PC-3 (cell line): ENCODE data around the gene SLC35F5. TPM values are rescaled to one million over a fixed set of nuclear protein-coding genes. Genes with fewer than 3 reads are reported as not detected.

ENCODE experiments used
- ATAC-seq: fragments of 200-7000 bp; cut with Tn5 transposase; 2 replicates; pipeline ENCODE4 v1.9.1; 2020; ENCODE audit warnings: mild to moderate bottlenecking, moderate library complexity
- BruUV-seq: library from RNA; stranded (reverse); fragments of 400-500 nt; replicated peaks from 2 replicates; lab custom pipeline; 2021; lab: Mats Ljungman, UMichigan
- CTCF ChIA-PET: fragments of 300-600 bp; sonication (Branson Sonifier 250); formaldehyde crosslinking; loops from one replicate; lab custom pipeline; 2022; ENCODE audit warnings: antibody characterized with exemption; lab: Charles Lee
- POLR2A ChIA-PET: fragments of 300-600 bp; sonication (Branson Sonifier 250); formaldehyde crosslinking; loops from one replicate; lab custom pipeline; 2022; ENCODE audit warnings: antibody characterized with exemption; ENCODE audit not compliant: unreplicated experiment; lab: Charles Lee
- DNase-seq: peaks from one replicate; pipeline ENCODE4 v3.0.0-alpha.2; 2015
- H2AFZ ChIP-seq: fragments of 300-600 bp; sonication (generic); 2 replicates; pipeline ENCODE4 v1.6.0; 2016; ENCODE audit warnings: antibody characterized with exemption, low read length
- H3F3A ChIP-seq: fragments of 300-600 bp; sonication (generic); one replicate; pipeline ENCODE4 v1.6.0; 2017; ENCODE audit warnings: antibody characterized with exemption, low read length, control low read depth, mild to moderate bottlenecking; ENCODE audit not compliant: unreplicated experiment
- H3K27ac ChIP-seq: fragments of 300-600 bp; sonication (generic); 2 replicates; pipeline ENCODE4 v1.5.1; 2016; ENCODE audit warnings: mild to moderate bottlenecking, low read length
- H3K27me3 ChIP-seq: fragments of 300-600 bp; sonication (generic); 2 replicates; pipeline ENCODE4 v1.6.1; 2016; ENCODE audit warnings: low read length, mixed read lengths
- H3K36me3 ChIP-seq: fragments of 300-600 bp; sonication (generic); 2 replicates; pipeline ENCODE4 v1.6.1; 2016; ENCODE audit warnings: low read depth, mixed run types, low read length, mixed read lengths
- H3K4me1 ChIP-seq: fragments of 300-600 bp; sonication (generic); 2 replicates; pipeline ENCODE4 v1.5.1; 2016; ENCODE audit warnings: low read length; ENCODE audit not compliant: insufficient read depth
- H3K4me2 ChIP-seq: fragments of 300-600 bp; sonication (generic); 2 replicates; pipeline ENCODE4 v1.6.0; 2016; ENCODE audit warnings: low read length
- H3K4me3 ChIP-seq: fragments of 300-600 bp; sonication (generic); 2 replicates; pipeline ENCODE4 v1.5.1; 2016; ENCODE audit warnings: mild to moderate bottlenecking, low read length, mixed read lengths
- H3K79me2 ChIP-seq: fragments of 300-600 bp; sonication (generic); 2 replicates; pipeline ENCODE4 v1.6.1; 2017; ENCODE audit warnings: low read length, mixed read lengths
- H3K9ac ChIP-seq: fragments of 300-600 bp; sonication (generic); 2 replicates; pipeline ENCODE4 v1.6.0; 2016; ENCODE audit warnings: mild to moderate bottlenecking, low read length
- H3K9me2 ChIP-seq: fragments of 300-600 bp; sonication (generic); replicated peaks from 2 replicates; pipeline ENCODE4 v1.6.1; 2016; ENCODE audit warnings: mixed run types, low read length, mixed read lengths
- H3K9me3 ChIP-seq: fragments of 300-600 bp; sonication (generic); 2 replicates; pipeline ENCODE4 v1.6.1; 2016; ENCODE audit warnings: low read length, mixed read lengths
- H4K20me1 ChIP-seq: fragments of 300-600 bp; sonication (generic); 2 replicates; pipeline ENCODE4 v1.6.1; 2016; ENCODE audit warnings: low read length, mixed read lengths
- CTCF ChIP-seq: fragments of 300-600 bp; sonication (generic); conservative IDR thresholded peaks from 2 replicates; pipeline ENCODE4 v1.5.1; 2017; ENCODE audit warnings: antibody characterized with exemption, low read depth, mild to moderate bottlenecking, low read length
- EZH2 ChIP-seq: fragments of 300-600 bp; sonication (generic); IDR thresholded peaks from one replicate; pipeline ENCODE4 v1.6.1; 2017; ENCODE audit warnings: antibody characterized with exemption, mild to moderate bottlenecking, low read length; ENCODE audit not compliant: unreplicated experiment
- EZH2phosphoT487 ChIP-seq: fragments of 300-600 bp; sonication (generic); IDR thresholded peaks from 2 replicates; pipeline ENCODE4 v1.6.1; 2018; ENCODE audit warnings: mild to moderate bottlenecking, antibody characterized with exemption, low read length, borderline replicate concordance
- intact Hi-C: fragments of 100-400 bp; cut with micrococcal nuclease; formaldehyde crosslinking; loops from 2 replicates; pipeline ENCODE4 v1.9.0; 2023
- total RNA-seq: library from RNA; depleted of rRNA; stranded (reverse); fragments of >200 nt; gene quantifications from 2 replicates; pipeline ENCODE4 v1.2.3, GENCODE V29; 2014

Gene SLC35F5
- total RNA-seq, 1 experiment from 2014 or later = 55.3 TPM

DNA sequence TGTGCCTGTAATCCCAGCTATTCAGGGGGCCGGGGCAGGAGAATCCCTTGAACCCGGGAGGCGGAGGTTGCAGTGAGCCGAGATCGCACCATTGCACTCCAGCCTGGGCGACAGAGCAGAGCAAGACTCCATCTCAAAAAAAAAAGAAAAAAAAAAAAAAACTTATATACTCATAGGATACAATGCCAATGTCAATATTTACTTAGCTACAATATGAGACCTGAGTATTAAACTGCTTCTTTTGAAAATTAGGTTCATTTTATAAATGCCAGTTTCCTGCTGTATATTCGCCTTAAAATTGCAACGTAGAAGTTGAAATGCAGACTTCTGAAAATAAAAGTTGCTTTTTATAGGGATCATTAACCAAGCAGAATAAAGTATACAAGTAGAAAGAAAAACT lies 2.3 kb downstream of the SLC35F5 start:
- no peaks in the 10 kb centered on the region for H3K9me2 ChIP-seq
- H3K79me2 ChIP-seq = peaks cover 50% of the 10 kb centered on the region
- TF ChIP-seq EZH2phosphoT487 (no peak), CTCF (no peak), EZH2 (no peak)
- peak overlapping the region; percentile 86 for H3K4me2 ChIP-seq
- H3K4me3 ChIP-seq = peak overlapping the region; percentile 69
- CTCF ChIA-PET = no interaction called here
- no peak overlapping the region for H3K9ac ChIP-seq
- intact Hi-C loops = loop anchor here (1.0 to 10.0 kb wide), 2 partner anchors 12 to 211 kb away; no protein-coding TSS in a partner anchor
- BruUV-seq = no TSS peak
- no peaks in the 10 kb centered on the region for H3F3A ChIP-seq
- no peak overlapping the region for H3K27ac ChIP-seq
- H3K27me3 ChIP-seq = no peaks in the 10 kb centered on the region
- H2AFZ ChIP-seq = no peak overlapping the region
- ATAC-seq (no peak), DNase-seq (peak; percentile 58)
- H3K4me1 ChIP-seq = peaks cover 12% of the 10 kb centered on the region
- H4K20me1 ChIP-seq = peaks cover 12% of the 10 kb centered on the region
- peaks cover 13% of the 10 kb centered on the region for H3K36me3 ChIP-seq
- POLR2A ChIA-PET = interaction anchor here (0.6 kb wide), 1 partner anchor 117 kb away, joined by 10 read pairs; no protein-coding TSS in a partner anchor
- no peaks in the 10 kb centered on the region for H3K9me3 ChIP-seq

DNA sequence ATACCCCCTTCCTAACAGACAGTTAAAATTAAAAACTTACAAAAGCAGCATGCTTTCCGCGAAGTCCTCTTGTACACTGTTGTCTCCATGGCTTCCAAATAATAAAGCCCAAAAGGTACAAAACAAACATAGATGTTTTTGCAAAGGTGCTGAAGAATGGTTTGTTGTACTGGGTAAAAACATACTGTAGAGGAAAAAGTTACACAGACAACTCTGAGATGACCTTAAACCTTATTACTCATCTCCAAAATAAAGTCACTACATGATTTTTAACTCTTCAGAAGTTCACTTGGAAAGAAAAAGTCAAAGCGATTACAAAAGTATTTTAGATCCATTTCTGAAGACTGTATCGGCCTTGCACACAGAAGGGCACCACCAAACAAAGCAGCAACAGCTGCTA lies 6.1 kb downstream of the SLC35F5 start:
- Histone ChIP-seq H2AFZ (no peak overlapping the region), H3K4me3 (no peak overlapping the region), H4K20me1 (peaks cover 11% of the 10 kb centered on the region), H3K9ac (no peak overlapping the region), H3K9me3 (no peaks in the 10 kb centered on the region), H3K79me2 (peaks cover 34% of the 10 kb centered on the region), H3K36me3 (peaks cover 21% of the 10 kb centered on the region), H3K4me1 (peaks cover 12% of the 10 kb centered on the region), H3K9me2 (no peaks in the 10 kb centered on the region), H3K27me3 (no peaks in the 10 kb centered on the region), H3K4me2 (no peak overlapping the region), H3F3A (no peaks in the 10 kb centered on the region), H3K27ac (no peak overlapping the region)
- POLR2A ChIA-PET = no interaction called here
- DNase-seq (no peak), ATAC-seq (no peak)
- BruUV-seq = no TSS peak
- CTCF ChIA-PET = no interaction called here
- no peak for TF ChIP-seq EZH2
- no peak for TF ChIP-seq CTCF
- TF ChIP-seq EZH2phosphoT487 = no peak
- intact Hi-C loops = loop anchor here (10.0 kb wide), 1 partner anchor 214 kb away; no protein-coding TSS in a partner anchor

DNA sequence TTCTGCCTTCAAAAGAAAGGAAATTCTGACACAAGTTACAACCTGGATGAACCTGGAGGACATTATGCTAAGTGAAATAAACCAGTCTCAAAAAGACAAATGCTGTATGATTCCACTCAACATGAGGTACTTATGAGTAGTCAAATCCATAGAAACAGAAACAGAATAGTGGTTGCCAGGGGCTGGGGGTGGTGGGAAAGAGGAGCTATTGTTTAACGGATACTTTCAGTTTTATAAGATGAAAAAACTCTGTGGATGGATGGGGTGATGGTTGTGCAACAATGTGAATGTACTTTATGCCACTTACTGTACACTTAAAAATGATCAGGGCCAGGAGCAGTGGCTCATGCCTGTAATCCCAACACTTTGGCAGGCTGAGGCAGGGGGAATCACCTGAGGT lies 15.4 kb downstream of the SLC35F5 start:
- H4K20me1 ChIP-seq = no peaks in the 10 kb centered on the region
- POLR2A ChIA-PET = no interaction called here
- H3K27ac ChIP-seq = no peak overlapping the region
- no peaks in the 10 kb centered on the region for H3K79me2 ChIP-seq
- no peak overlapping the region for H3K9ac ChIP-seq
- no peaks in the 10 kb centered on the region for H3K27me3 ChIP-seq
- intact Hi-C loops = no loop called here
- H3K36me3 ChIP-seq = peaks cover 49% of the 10 kb centered on the region
- H3K9me3 ChIP-seq = no peaks in the 10 kb centered on the region
- no TSS peak for BruUV-seq
- H3K4me1 ChIP-seq = peaks cover 4% of the 10 kb centered on the region
- TF ChIP-seq EZH2 = no peak
- no peak for TF ChIP-seq CTCF
- no peak for TF ChIP-seq EZH2phosphoT487
- no peaks in the 10 kb centered on the region for H3K9me2 ChIP-seq
- H3F3A ChIP-seq = no peaks in the 10 kb centered on the region
- no peak overlapping the region for H3K4me2 ChIP-seq
- no peak overlapping the region for H2AFZ ChIP-seq
- no peak overlapping the region for H3K4me3 ChIP-seq
- DNase-seq (no peak), ATAC-seq (no peak)
- CTCF ChIA-PET = no interaction called here
